Adrenal gland (tissue), 5 donors: ENCODE results near the gene ABCC11.

ENCODE experiments used
- POLR2A ChIP-seq, 2 donors: fragments of 450-650 bp; IDR thresholded peaks; one replicate each; pipeline ENCODE4 v1.6.1; 2017; ENCODE audit warnings: antibody characterized with exemption in 2 of 2, mild to moderate bottlenecking in 2 of 2, moderate library complexity in 1 of 2
- TF ChIP-seq, protein P1 (sequence below), 6 experiments: fragments of 450-650 bp in 4 of 6; fragments of 200-600 bp in 2 of 6; sonication (generic) in 1 of 6; IDR thresholded peaks; 1 replicate in 5 of 6; 2 replicates in 1 of 6; pipeline versions ENCODE4 v1.5.1 to v1.8.0; 2016 to 2021; ENCODE audit warnings: antibody characterized with exemption in 6 of 6, mild to moderate bottlenecking in 2 of 6, moderate library complexity in 1 of 6
- donor health status: DM: no; HTN: no; CAD: no.

DNA sequence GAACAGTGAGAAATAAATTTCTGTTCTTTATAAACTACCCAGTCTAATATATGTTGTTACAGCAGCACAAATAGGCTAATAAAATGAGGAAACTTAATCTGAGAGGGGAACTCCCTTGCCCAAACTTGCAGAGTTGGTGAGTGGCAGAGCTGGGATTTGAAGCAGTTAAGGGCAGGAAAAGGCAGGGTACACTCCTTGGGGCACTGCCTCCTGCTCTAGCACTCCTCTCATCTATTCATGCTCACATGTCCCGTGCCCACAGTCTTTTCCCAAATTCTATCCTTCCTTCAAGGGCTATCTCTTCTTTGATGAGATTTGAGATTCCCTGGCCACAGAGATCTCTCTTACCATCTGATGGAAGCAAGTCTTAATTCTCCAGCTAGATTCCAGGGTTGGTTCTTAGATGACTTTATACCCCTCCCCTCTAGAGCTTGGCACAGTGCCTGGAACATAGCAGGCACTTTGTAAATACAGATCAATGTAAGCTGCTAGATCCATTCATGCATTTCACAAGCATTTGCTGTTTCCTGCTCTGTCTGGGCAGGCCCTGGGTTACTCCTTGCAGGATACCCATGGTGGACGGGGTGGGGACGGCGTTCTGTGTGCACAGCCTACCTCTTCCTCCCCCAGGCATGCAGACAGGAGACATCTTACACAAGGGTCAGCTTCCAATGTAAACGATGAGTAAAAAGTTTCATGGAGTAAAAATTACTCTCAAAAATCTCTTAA is 52.3 kb downstream of the ABCC11 start:
- TF ChIP-seq, protein P1, sequence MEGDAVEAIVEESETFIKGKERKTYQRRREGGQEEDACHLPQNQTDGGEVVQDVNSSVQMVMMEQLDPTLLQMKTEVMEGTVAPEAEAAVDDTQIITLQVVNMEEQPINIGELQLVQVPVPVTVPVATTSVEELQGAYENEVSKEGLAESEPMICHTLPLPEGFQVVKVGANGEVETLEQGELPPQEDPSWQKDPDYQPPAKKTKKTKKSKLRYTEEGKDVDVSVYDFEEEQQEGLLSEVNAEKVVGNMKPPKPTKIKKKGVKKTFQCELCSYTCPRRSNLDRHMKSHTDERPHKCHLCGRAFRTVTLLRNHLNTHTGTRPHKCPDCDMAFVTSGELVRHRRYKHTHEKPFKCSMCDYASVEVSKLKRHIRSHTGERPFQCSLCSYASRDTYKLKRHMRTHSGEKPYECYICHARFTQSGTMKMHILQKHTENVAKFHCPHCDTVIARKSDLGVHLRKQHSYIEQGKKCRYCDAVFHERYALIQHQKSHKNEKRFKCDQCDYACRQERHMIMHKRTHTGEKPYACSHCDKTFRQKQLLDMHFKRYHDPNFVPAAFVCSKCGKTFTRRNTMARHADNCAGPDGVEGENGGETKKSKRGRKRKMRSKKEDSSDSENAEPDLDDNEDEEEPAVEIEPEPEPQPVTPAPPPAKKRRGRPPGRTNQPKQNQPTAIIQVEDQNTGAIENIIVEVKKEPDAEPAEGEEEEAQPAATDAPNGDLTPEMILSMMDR (IDR thresholded peaks at IDR 0.05): no peak
- no peak for TF ChIP-seq POLR2A (IDR thresholded peaks at IDR 0.05)
